Duodenal mucosa (tissue), 2 donors: ENCODE data around the gene KRTAP9-6.
"Not testable (repeated sequence)": the region's sequence is repeated elsewhere in the genome, so short reads cannot be mapped to it uniquely, and the experiment has no call there.

Source experiments
- H3K27ac ChIP-seq: one replicate; pipeline ENCODE4 v1.7.0; 2013; ENCODE audit warnings: low read depth, low read length
- H3K27me3 ChIP-seq, 2 donors: one replicate each; pipeline ENCODE4 v1.7.0; 2013; ENCODE audit warnings: low read length in 2 of 2, control low read depth in 1 of 2; ENCODE audit not compliant: insufficient read depth in 2 of 2, control insufficient read depth in 1 of 2
- H3K36me3 ChIP-seq, 2 donors: one replicate each; pipeline ENCODE4 v1.7.0; 2013; ENCODE audit warnings: low read length in 2 of 2, control low read depth in 1 of 2; ENCODE audit not compliant: insufficient read depth in 2 of 2, control insufficient read depth in 1 of 2
- H3K4me1 ChIP-seq, 2 donors: one replicate each; pipeline ENCODE4 v1.7.0; 2013; ENCODE audit warnings: low read length in 2 of 2, control low read depth in 1 of 2; ENCODE audit not compliant: insufficient read depth in 2 of 2, control insufficient read depth in 1 of 2
- H3K4me3 ChIP-seq, 2 donors: one replicate each; pipeline ENCODE4 v1.7.0; 2013; ENCODE audit warnings: low read length in 2 of 2, low read depth in 1 of 2
- H3K9ac ChIP-seq, 2 donors: one replicate each; pipeline ENCODE4 v1.7.0; 2013; ENCODE audit warnings: low read length in 2 of 2, low read depth in 1 of 2
- H3K9me3 ChIP-seq, 2 donors: one replicate each; pipeline ENCODE4 v1.7.0; 2013; ENCODE audit warnings: low read length in 2 of 2, control low read depth in 1 of 2; ENCODE audit not compliant: control insufficient read depth in 1 of 2

Gene KRTAP9-6

DNA sequence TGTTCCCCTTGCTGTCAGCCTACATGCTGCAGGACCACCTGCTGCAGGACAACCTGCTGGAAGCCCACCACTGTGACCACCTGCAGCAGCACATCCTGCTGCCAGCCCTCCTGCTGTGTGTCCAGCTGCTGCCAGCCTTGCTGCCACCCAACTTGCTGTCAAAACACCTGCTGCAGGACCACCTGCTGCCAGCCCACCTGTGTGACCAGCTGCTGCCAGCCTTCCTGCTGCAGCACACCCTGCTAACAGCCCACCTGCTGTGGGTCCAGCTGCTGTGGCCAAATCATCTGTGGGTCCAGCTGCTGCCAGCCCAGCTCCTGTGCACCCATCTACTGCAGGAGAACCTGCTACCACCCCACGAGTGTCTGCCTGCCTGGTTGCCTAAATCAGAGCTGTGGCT, 6.1 kb downstream of the KRTAP9-6 start:
- H3K27ac ChIP-seq, H3K36me3 ChIP-seq, H3K9me3 ChIP-seq, H3K4me3 ChIP-seq, H3K4me1 ChIP-seq, H3K9ac ChIP-seq, H3K27me3 ChIP-seq: not testable (repeated sequence)

DNA sequence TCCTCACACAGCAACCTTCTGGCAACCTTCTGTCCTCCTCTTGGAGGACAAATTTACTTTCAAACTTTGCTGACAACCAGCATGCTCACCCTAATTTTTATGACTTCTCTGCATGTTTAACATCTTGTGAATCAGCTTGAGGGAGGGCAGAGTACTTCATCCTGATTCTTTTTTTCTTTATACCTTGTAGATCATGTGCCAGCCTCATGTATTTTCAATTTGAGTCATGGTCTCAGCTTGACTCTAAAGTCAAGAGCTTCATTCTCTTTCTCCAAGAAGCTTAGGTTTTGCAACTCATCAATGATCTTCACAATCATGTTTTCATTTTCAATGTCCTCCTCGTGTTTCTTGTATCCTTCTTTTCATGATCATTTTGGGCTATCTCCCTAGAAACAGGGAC, 6.7 kb downstream of the KRTAP9-6 start:
- no peak overlapping the region for H3K9ac ChIP-seq
- peaks cover 0 to 7% of the 10 kb centered on the region in 2 donors for H3K27me3 ChIP-seq
- no peaks in the 10 kb centered on the region for H3K4me1 ChIP-seq
- H3K4me3 ChIP-seq, result no peak overlapping the region
- no peaks in the 10 kb centered on the region for H3K9me3 ChIP-seq
- H3K27ac ChIP-seq, result no peak overlapping the region
- no peaks in the 10 kb centered on the region for H3K36me3 ChIP-seq

DNA sequence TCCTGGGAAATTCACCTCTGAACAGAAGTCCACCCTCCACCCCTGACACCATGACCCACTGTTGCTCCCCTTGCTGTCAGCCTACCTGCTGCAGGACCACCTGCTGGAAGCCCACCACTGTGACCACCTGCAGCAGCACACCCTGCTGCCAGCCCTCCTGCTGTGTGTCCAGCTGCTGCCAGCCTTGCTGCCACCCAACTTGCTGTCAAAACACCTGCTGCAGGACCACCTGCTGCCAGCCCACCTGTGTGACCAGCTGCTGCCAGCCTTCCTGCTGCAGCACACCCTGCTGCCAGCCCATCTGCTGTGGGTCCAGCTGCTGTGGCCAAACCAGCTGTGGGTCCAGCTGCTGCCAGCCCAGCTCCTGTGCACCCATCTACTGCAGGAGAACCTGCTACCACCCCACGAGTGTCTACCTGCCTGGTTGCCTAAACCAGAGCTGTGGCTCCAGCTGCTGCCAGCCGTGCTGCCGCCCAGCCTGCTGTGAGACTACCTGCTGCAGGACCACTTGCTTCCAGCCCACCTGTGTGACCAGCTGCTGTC, 10.5 kb downstream of the KRTAP9-6 start, which contains the start of gene KRTAP9-7:
KRTAP9-7 (plus strand) TSS at position 51 of the 543 bp plus-strand sequence; CDS start at position 51, 0 bp downstream.
- not testable (repeated sequence) for H3K9ac ChIP-seq, H3K27ac ChIP-seq, H3K9me3 ChIP-seq, H3K27me3 ChIP-seq, H3K4me3 ChIP-seq, H3K4me1 ChIP-seq, H3K36me3 ChIP-seq

DNA sequence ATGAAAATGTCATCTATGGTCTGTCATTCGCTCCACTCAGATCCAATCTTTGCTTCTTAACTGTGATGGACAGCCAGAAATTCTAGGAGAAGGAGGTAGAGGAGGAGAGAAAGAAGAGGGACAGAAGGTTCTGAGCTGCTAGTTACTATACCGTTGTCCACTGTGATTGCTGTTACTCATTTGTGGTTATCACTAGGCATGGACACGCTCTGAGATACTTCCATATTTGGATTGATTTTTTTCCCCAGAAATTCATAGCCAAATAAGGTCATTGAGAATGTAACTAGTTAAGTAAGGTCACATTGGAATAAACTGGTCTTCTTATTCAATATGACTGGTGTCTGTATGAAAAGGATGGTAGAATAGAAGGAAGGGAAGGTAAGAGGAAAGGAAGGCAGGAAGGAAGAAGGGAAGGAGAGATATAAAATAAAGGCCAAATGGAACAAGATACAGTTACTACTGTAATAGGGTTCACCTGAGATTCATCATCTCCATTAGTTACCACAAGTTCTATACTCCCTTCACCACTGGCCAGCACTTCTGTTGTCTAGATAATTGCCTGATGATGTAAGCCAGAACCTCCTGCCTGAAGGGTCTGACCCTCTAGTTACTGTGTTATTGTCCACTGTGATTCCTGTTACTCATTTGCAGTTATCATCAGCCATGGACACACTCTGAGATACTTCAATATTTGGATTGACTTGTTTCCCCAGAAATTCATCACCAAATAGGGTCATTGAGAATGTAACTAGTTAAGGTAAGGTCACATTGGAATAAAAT, 13.2 kb downstream of the KRTAP9-6 start:
- no peak overlapping the region for H3K9ac ChIP-seq
- H3K9me3 ChIP-seq, result no peaks in the 10 kb centered on the region
- no peaks in the 10 kb centered on the region for H3K4me1 ChIP-seq
- H3K36me3 ChIP-seq, result no peaks in the 10 kb centered on the region
- peaks cover 0 to 5% of the 10 kb centered on the region in 2 donors for H3K27me3 ChIP-seq
- no peak overlapping the region for H3K27ac ChIP-seq
- H3K4me3 ChIP-seq, result no peak overlapping the region

DNA sequence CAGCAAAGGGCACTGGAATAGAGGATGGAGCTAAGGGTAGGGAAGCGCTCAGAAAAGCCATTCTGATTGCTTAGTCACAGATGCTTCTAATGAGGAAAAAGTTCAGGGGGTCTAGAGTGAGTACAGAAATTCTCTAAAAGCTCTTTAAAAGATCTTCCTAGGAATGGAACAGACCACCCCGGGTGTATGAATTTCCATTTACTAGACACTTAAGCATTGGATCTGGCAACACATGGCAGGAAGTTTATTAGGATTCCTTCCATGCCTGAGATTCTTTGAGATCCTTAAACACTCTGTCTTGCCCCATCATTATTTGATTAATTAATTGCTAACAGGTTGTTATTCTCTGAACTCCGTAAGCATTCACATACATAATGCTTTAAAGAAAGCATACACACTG, 18.9 kb downstream of the KRTAP9-6 start:
- peaks cover 0 to 6% of the 10 kb centered on the region in 2 donors for H3K27me3 ChIP-seq
- no peaks in the 10 kb centered on the region for H3K9me3 ChIP-seq
- no peaks in the 10 kb centered on the region for H3K36me3 ChIP-seq
- H3K27ac ChIP-seq, result no peak overlapping the region
- H3K4me3 ChIP-seq, result no peak overlapping the region
- H3K9ac ChIP-seq, result no peak overlapping the region
- H3K4me1 ChIP-seq, result no peaks in the 10 kb centered on the region

DNA sequence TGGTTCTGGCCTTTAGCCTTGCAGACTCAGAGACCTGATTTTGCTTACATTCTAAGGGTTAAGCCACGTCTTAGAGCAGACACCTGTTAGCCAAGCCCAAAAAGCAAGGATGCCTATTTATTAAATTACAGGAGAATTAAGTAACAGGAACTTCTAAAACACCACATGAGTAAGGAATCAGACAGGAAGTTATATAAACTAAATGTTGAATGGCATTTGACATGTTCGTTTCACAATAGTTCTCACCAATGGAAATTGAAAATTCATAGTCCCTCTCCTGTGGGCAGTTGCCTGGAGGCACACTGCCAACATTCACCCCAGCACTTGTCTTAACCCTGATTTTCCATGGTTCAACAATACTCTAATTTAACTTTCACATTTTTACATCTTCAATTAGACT, 19.4 kb downstream of the KRTAP9-6 start:
- Histone ChIP-seq H3K27ac (no peak overlapping the region), H3K9ac (no peak overlapping the region), H3K36me3 (no peaks in the 10 kb centered on the region), H3K4me3 (no peak overlapping the region), H3K27me3 (peaks cover 0 to 6% of the 10 kb centered on the region in 2 donors), H3K4me1 (no peaks in the 10 kb centered on the region), H3K9me3 (no peaks in the 10 kb centered on the region)

DNA sequence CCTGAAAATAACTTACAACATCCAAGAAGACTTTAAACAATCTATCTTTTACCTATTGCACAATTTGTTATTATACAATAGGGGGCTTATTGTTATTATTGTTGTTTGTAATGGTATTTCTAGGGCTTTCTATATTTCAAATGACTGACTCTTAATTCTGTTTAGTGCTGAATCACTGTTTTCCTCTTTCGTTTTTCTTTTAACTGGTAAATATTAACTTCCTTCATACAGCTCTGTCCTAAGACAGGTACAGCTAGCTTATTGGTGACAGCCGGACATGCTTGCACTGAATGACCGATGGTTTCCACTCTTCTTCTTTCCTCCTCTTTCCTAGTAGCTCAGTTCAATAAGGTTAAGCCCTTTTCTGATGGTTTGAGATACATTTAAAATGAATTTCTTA, 21.9 kb downstream of the KRTAP9-6 start:
- H3K9ac ChIP-seq, result no peak overlapping the region
- no peaks in the 10 kb centered on the region for H3K4me1 ChIP-seq
- H3K27me3 ChIP-seq, result peaks cover 0 to 6% of the 10 kb centered on the region in 2 donors
- no peaks in the 10 kb centered on the region for H3K36me3 ChIP-seq
- H3K9me3 ChIP-seq, result no peaks in the 10 kb centered on the region
- no peak overlapping the region for H3K27ac ChIP-seq
- H3K4me3 ChIP-seq, result no peak overlapping the region

DNA sequence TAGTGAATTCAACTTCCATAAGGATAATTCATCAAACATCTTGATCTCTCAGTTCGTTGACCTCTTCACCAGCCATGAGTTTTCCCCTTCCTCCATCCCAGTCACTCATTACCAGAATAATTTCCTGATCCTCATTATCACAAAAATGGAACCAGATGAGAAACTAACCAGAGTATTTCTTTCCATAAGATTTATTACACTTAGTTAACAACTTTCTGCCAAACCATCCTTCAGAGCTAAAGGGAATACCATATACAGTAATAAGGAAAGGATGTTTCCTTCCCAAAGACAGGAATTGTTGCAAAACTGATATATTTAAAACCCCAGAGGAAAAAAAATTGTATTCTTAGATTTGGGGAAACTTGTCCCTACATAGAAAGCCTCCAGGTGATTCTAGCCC, 28.8 kb downstream of the KRTAP9-6 start:
- Histone ChIP-seq H3K36me3 (no peaks in the 10 kb centered on the region), H3K4me1 (no peaks in the 10 kb centered on the region), H3K27me3 (no peaks in the 10 kb centered on the region), H3K9ac (no peak overlapping the region), H3K27ac (no peak overlapping the region), H3K4me3 (no peak overlapping the region), H3K9me3 (no peaks in the 10 kb centered on the region)

DNA sequence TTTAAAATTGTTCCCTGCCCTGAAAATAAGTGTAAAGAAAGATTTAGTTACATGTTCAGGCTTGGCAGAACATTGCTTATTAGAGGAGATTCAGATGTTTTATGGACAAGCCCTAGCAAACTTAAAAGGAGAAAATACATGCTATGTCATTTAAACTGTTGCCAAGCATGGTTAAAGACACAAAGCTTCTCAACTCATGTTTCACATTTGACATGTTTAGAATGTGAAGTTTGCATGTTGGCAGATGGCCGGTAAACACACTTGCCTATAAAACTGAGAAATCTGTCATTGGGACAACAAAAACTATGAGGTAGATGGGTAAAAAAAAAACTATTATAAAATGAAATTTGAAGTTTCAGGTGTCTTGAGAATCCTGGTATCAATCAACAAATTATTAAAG, 31.7 kb downstream of the KRTAP9-6 start:
- Histone ChIP-seq H3K36me3 (no peaks in the 10 kb centered on the region), H3K27me3 (no peaks in the 10 kb centered on the region), H3K9me3 (no peaks in the 10 kb centered on the region), H3K4me3 (no peak overlapping the region), H3K4me1 (no peaks in the 10 kb centered on the region), H3K9ac (no peak overlapping the region), H3K27ac (no peak overlapping the region)

DNA sequence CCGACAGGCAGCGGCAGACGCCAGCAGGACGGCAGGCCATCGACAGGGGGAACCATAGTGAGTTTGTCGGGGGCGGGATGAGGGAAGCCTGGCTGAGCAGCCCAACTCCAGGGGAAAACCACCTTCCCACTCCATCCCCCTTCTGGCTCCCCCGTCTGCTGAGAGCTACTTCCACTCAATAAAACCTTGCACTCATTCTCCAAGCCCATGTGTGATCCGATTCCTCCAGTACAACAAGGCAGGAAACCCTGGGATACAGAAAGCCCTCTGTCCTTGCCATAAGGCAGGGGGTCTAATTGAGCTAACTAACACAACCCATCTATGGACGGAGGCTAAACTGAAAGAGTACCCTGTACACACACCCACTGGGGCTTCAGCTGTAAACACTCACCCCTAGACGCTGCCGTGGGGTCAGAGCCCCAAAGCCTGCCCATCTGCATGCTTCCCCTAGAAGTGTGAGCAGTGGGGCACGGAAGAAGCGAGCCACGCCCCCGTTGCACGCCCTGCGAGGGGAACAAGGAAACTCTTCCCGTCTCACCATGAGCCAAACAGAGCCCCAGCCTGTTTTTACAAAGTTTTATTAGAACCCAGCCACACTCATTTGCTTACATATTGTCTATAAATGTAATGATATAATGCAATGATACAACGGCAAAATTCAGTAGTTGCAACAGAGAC, 33.4 kb downstream of the KRTAP9-6 start:
- peaks cover 0 to 9% of the 10 kb centered on the region in 2 donors for H3K27me3 ChIP-seq
- no peak overlapping the region for H3K9ac ChIP-seq
- H3K4me1 ChIP-seq, result no peaks in the 10 kb centered on the region
- no peaks in the 10 kb centered on the region for H3K9me3 ChIP-seq
- no peak overlapping the region for H3K4me3 ChIP-seq
- H3K36me3 ChIP-seq, result no peaks in the 10 kb centered on the region
- H3K27ac ChIP-seq, result no peak overlapping the region
